Nephron (organoid): ENCODE results near the gene CBX1.
A peak's percentile ranks its signal among the peaks of the same experiment; 100 is the strongest.

ENCODE experiments used
- H3K27ac Mint-ChIP-seq, 3 experiments: 2 replicates each; pipeline ENCODE4 v1.8.0; 2020; ENCODE audit warnings: mixed read lengths in 3 of 3, mild to moderate bottlenecking in 2 of 3, moderate library complexity in 1 of 3
- H3K27me3 Mint-ChIP-seq: 2 replicates; pipeline ENCODE4 v1.8.0; 2021; ENCODE audit warnings: low read depth, mild to moderate bottlenecking, moderate library complexity, mixed read lengths
- H3K36me3 Mint-ChIP-seq: 2 replicates; pipeline ENCODE4 v1.8.0; 2020; ENCODE audit warnings: low read depth, mixed read lengths
- H3K4me1 Mint-ChIP-seq: 2 replicates; pipeline ENCODE4 v1.8.0; 2020; ENCODE audit warnings: mixed read lengths
- H3K4me3 Mint-ChIP-seq, 3 experiments: 2 replicates each; pipeline ENCODE4 v1.8.0; 2020; ENCODE audit warnings: mild to moderate bottlenecking in 3 of 3, mixed read lengths in 3 of 3, moderate library complexity in 2 of 3
- H3K9me3 Mint-ChIP-seq: 2 replicates; pipeline ENCODE4 v1.8.0; 2020; ENCODE audit warnings: mixed read lengths
- TF ChIP-seq, protein P1 (sequence below), 3 experiments: fragments of 200-600 bp; sonication (generic); IDR thresholded peaks; one replicate each; pipeline ENCODE4 v1.5.0; 2021; ENCODE audit warnings: antibody characterized with exemption in 3 of 3; ENCODE audit not compliant: unreplicated experiment in 3 of 3

Gene CBX1

GRCh38 chr17:48101012-48101720 lies at the start of gene CBX1:
Gene CBX1, minus strand, starts transcription at chr17:48101478. Its CDS starts 24,474 bp downstream, at chr17:48077004.
- Mint-ChIP-seq H3K27ac (peak within 1 kb of the TSS; percentile 89 to 98 (median 98)), H3K36me3 (peaks cover 5% of the 10 kb centered on the region), H3K4me3 (peak within 1 kb of the TSS; percentile 97 to 100 (median 98)), H3K27me3 (no peaks in the 10 kb centered on the region), H3K4me1 (peaks cover 11% of the 10 kb centered on the region), H3K9me3 (peaks cover 4% of the 10 kb centered on the region)
- TF ChIP-seq, protein P1, sequence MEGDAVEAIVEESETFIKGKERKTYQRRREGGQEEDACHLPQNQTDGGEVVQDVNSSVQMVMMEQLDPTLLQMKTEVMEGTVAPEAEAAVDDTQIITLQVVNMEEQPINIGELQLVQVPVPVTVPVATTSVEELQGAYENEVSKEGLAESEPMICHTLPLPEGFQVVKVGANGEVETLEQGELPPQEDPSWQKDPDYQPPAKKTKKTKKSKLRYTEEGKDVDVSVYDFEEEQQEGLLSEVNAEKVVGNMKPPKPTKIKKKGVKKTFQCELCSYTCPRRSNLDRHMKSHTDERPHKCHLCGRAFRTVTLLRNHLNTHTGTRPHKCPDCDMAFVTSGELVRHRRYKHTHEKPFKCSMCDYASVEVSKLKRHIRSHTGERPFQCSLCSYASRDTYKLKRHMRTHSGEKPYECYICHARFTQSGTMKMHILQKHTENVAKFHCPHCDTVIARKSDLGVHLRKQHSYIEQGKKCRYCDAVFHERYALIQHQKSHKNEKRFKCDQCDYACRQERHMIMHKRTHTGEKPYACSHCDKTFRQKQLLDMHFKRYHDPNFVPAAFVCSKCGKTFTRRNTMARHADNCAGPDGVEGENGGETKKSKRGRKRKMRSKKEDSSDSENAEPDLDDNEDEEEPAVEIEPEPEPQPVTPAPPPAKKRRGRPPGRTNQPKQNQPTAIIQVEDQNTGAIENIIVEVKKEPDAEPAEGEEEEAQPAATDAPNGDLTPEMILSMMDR (IDR thresholded peaks at IDR 0.05; ENCODE audit: unreplicated experiment in 3 of 3), result no peak

- peak overlapping the region in 1 of 3 experiments; percentile 8 for H3K27ac Mint-ChIP-seq
- H3K27me3 Mint-ChIP-seq, result peaks cover 77% of the 10 kb centered on the region
- H3K4me1 Mint-ChIP-seq, result peaks cover 27% of the 10 kb centered on the region
- no peaks in the 10 kb centered on the region for H3K36me3 Mint-ChIP-seq
- TF ChIP-seq, protein P1 (IDR thresholded peaks at IDR 0.05; ENCODE audit: unreplicated experiment in 3 of 3), result no peak
- H3K9me3 Mint-ChIP-seq, result no peaks in the 10 kb centered on the region
- H3K4me3 Mint-ChIP-seq, result no peak overlapping the region
Measured at GRCh38 chr17:48150597-48151001, 49.3 kb upstream of the CBX1 start.

DNA sequence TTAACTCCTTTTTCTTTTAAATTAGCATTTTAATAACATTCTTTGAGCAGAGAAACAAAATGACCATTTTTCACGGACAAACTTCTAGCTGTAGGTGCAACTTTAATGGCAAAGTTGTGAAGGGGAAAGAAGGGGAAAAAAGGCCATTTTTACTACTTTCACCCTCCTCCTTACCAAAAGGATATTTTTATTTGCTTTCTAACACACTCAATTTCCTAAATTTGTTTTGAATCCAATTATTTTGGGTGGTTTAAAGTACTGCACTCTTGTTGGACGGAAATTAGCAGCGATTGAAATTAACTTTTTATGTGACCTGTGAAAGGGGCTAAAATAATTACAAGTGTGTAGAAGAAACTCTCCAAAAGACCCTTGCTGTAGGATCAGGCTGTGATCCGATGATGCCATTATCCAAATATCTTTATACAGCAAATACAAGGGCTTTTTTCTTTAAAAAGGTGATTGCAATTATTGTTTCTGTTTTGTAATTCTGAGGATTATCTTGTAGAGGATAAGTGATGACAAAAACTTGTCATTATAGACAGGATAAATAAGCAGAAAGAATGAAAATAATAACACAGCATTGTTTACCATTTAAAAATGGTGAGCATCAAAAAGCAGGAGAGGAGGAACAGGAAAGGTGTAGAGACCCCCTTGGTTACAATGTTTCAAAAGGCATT lies 48.6 kb upstream of the CBX1 start:
- Mint-ChIP-seq H3K4me3 (no peak overlapping the region), H3K36me3 (no peaks in the 10 kb centered on the region), H3K9me3 (no peaks in the 10 kb centered on the region), H3K27me3 (peaks cover 83% of the 10 kb centered on the region), H3K4me1 (peaks cover 27% of the 10 kb centered on the region), H3K27ac (peak overlapping the region in 1 of 3 experiments; percentile 8)
- TF ChIP-seq, protein P1 (IDR thresholded peaks at IDR 0.05; ENCODE audit: unreplicated experiment in 3 of 3), result no peak

DNA sequence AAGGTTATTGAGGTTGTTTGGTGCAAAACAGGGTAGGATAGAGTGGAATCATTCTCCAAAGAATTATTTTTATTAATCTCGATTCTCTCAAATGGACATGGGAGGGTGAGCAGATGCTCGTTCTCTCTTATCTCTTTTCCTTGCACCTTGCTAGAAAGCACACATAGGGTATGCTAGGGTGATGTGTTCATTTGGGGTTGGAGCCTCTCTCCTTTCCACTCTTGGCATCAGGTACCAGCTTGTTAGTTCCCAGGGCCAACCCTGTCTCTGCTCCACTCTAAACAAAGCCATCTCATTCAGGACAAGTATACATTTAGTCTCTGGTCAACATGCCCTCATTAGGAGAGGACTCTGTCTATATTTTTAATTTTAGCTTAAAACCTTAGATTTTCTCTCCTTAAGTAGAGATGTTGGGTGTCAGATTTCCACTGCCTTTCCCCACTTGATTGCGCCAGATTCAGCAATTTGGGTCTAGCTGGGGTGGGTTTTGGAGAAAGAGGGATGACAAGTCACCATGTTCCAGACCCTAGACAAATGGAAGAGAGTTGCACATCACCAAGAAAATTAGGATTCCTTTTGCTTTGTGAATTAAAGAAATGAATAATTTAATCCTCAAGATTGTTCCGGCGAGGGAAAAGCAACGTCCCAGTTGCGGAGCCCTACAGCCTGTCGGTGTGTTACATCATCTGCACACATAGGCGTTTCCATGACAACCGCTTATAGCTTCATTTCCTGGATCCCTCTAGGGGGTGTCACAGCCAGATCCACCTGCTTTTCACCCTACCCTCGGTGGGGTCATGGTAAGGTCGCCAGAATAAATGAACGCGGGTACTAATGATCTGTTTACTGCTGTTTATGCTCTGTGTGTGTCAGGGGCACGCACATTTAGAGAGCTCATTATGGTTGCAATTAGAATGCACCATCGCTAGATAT lies 47.8 kb upstream of the CBX1 start:
- Mint-ChIP-seq H3K27me3 (peaks cover 84% of the 10 kb centered on the region), H3K4me3 (no peak overlapping the region), H3K27ac (peak overlapping the region in 1 of 3 experiments; percentile 40), H3K36me3 (no peaks in the 10 kb centered on the region), H3K4me1 (peaks cover 24% of the 10 kb centered on the region), H3K9me3 (no peaks in the 10 kb centered on the region)
- TF ChIP-seq, protein P1 (IDR thresholded peaks at IDR 0.05; ENCODE audit: unreplicated experiment in 3 of 3), result no peak

- Mint-ChIP-seq H3K9me3 (no peaks in the 10 kb centered on the region), H3K27ac (peak overlapping the region in 1 of 3 experiments; percentile 0)
- TF ChIP-seq, protein P1 (IDR thresholded peaks at IDR 0.05; ENCODE audit: unreplicated experiment in 3 of 3), result no peak
Measured at GRCh38 chr17:48148029-48148770, 46.9 kb upstream of the CBX1 start.

More at GRCh38 chr17:48148029-48148770, 46.9 kb upstream of the CBX1 start:
- peaks cover 83% of the 10 kb centered on the region for H3K27me3 Mint-ChIP-seq
- H3K4me1 Mint-ChIP-seq, result peaks cover 16% of the 10 kb centered on the region
- peak overlapping the region in 2 of 3 experiments; percentile 3 to 4 for H3K4me3 Mint-ChIP-seq
- no peaks in the 10 kb centered on the region for H3K36me3 Mint-ChIP-seq
